ENCODE data around the gene FBXL3.

DNA sequence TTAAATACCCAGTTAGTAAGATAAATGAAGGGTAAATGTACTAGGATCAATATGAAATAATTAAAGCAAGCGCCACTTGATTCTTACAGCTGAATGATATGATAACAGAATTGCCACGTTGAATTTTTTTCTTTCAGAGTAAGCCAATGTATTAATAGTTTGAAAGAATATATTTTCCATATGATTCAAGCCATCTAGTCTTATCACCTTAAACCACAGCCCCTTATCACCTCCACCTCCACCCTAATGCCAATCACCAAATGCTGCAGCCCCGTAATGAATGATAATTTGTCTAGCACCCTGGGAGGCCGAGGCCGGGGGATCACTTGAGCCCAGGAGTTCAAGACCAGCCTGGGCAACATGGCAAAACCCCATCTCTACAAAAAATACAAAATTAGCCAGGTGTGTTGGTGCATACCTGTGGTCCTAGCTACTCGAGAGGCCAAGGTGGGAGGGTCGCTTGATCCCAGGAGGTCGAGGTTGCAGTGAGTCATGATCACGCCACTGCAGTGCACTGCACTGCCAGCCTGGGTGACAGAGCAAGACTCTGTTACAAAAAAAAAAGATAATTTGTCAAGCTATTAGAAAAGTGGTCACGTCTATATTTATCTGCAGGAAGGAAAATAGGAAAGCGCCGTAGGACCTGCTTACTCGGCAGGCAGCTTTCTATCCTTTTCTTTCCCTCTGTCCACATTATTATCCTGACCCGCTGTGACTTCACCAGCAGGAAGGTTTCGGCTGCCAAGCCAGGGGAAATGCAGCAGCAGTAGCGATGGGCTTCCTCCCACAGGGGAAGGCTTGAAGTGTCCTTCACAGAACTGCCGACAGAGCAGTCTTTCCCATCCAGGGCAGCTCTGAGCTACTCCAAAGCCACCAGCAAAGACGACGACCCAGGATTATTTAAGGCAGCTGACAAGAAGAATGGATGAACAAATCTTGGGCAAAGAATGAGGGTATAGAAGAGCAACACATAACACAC lies 54.8 kb downstream of the FBXL3 start:
- TF ChIP-seq POLR2A (IDR thresholded peaks at IDR 0.05; ENCODE audit: low read depth, low read length) (no peak), TAF1 (IDR thresholded peaks at IDR 0.05; ENCODE audit: borderline replicate concordance, low read depth, low read length) (no peak), POLR2AphosphoS5 (IDR thresholded peaks at IDR 0.05; ENCODE audit: low read depth, low read length) (no peak)

Measured in GM12892 (cell line).